G401 (cell line): Measurements from ENCODE around the gene ARFGEF3. TPM values are rescaled to one million over a fixed set of nuclear protein-coding genes. Genes with fewer than 3 reads are reported as not detected.

ENCODE experiments used
- DNase-seq: peaks from one replicate; pipeline ENCODE4 v3.0.0-alpha.2; 2015; ENCODE audit warnings: low spot score
- in situ Hi-C: cut with HindIII; loops from 2 replicates; pipeline ENCODE4 v1.10.0; 2016; ENCODE audit warnings: low sequenced_read_pairs, mixed read lengths
- total RNA-seq: library from RNA; depleted of rRNA; stranded (reverse); fragments of >200 nt; shearing (Covaris generic); gene quantifications from 2 replicates; pipeline ENCODE4 v1.2.3, GENCODE V29; 2014

Gene ARFGEF3
- total RNA-seq, 1 experiment from 2014 or later, result not detected

DNA sequence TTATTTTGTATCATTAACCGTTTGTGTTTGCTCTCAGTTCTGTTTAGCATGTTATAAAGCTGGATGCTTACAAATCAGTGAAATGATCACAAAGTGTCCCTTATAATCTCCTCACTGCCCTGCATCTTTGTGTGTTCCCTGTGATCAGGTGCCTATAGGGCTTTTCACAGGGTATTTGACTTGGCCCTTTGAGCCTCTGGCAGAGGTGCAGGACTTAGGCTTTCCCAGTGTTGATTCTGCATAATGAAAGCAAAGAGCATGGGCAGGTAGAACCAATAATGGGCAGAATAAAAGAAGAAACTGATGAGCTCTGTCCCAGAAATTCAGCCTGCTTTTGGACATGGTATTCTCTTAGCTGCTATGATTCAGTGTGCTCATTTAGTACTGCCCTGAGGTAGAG is 73.5 kb downstream of the ARFGEF3 start:
- DNase-seq, result no peak
- in situ Hi-C loops, result no loop called here

DNA sequence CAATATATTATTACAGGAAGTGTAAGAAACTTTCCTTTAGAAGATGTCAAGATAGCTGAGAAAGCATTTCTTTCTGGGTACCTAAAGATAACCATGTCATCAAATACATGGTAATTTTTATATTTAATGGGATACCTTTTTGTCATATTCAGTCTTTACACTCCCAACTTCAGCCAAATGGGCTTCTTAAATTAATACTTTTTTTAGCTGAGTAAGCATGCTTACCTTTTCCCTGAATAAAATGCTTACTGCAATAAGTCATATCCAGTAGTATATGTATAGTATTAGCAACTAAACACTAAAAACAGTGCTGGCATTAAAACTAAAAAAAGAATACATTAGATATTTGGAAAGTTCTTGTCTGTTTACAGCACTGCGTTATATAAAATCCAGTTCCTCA is 74.0 kb downstream of the ARFGEF3 start:
- in situ Hi-C loops, result no loop called here
- no peak for DNase-seq

DNA sequence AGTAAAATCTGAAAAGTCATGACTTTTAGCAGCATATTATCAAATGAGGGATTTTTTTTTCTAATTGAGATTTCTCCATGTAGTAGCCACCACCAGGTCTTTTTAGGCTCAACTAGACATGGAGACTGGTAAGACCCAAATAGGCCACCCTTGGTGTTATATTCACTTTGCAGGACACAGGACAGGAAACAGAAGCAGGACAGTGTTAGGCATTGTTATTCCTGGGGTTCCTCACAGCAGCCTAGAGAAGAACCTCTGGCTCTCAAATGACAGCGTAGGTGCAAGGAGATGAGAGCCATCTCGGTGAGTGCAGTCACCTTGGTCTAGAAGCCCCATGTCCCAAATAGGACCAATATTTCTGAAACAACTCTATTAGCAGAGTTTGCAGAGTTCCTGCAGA is 75.7 kb downstream of the ARFGEF3 start:
- in situ Hi-C loops, result no loop called here
- DNase-seq, result no peak

DNA sequence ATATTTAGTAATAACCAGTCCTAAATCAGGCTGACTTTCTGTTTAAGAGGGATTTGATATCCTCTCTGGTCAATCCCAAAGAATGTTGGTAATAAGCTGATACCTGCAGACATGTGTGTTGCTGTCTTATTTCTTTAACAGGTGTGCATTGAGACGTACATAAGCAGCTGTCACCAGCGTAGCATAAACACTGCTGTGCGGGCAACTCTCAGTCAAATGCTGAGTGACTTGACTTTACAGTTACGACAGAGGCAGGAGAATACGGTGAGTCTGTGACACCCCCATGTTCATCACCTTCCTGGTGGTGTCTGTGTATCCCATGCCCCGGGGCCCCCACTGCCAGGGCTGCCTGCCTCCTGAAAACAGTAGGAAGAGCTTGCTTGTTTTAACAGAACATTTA is 76.6 kb downstream of the ARFGEF3 start:
- no peak for DNase-seq
- in situ Hi-C loops, result no loop called here

DNA sequence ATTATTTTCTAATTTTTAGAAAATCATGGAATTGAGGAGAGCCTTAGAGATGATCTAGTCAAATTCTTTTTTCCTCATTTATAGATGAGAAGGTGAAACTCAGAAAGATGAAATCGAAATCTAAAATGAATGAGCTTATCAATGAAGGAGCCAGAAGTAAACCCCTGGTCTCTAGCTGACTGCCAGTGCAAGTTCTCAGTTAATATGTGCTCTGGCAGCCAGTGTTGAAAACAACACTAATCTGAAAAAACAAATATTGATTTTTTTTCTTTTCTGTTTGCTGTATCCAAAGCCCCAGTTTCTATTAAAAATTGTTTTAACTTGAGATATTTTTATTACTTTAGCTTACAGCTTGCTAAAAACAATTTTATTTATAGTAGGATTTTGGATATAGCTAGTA is 78.0 kb downstream of the ARFGEF3 start:
- no peak for DNase-seq
- in situ Hi-C loops, result no loop called here

DNA sequence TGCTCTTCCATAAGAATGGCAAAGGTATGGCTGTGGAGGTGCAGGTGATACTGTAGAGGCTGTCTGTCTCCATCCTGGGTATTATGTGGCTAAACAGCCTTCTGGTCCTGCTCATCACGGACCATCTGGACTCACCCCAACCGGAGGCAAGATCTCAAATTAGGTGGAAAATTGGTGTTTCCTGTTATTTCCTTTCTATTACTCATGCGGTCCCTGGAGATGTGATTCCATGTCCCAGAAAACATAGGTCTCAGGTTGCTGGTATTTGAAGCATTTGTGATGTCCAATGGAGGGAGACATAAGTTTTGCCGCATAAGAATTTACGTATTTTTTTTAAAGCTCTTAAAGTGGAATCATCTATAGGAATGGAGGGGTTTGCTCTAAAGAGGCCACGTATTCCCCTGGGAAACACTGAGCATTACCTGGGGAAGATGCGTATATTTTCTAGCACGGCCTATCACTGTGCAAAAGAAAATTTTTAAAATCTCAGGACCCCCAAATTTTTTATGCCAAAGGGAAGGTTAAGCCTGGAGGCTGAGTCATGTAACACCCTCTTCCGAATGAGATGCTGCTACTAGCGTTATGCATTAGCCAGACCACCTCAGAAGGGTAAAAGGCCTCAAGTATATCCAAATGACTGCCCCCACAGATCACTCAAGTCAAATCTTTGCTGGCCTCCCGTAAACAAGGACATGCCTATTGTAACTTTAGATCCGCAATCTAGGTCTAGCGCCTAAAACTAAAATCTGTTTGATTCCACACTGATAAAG is 78.9 kb downstream of the ARFGEF3 start:
- DNase-seq, result peak; percentile 96
- in situ Hi-C loops, result no loop called here

DNA sequence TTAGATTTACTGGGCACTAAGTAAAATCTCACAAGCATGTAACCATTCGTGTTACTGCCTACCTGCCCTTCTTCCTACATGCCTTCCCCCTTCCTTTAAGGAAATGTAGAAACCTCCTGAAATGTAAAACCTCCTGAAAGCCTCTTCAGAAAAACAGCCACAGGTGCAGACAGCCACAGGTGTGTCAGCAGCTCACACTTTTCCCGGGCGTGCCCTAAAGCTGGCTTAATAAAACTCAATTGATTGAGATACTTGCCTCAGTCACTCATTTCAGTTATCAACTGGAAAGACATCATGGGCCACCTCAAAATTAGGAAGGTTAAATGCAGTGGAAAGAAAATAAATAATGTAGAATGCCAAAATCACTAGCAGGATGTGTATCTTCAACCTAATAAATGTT is 79.6 kb downstream of the ARFGEF3 start:
- in situ Hi-C loops, result no loop called here
- DNase-seq, result no peak

DNA sequence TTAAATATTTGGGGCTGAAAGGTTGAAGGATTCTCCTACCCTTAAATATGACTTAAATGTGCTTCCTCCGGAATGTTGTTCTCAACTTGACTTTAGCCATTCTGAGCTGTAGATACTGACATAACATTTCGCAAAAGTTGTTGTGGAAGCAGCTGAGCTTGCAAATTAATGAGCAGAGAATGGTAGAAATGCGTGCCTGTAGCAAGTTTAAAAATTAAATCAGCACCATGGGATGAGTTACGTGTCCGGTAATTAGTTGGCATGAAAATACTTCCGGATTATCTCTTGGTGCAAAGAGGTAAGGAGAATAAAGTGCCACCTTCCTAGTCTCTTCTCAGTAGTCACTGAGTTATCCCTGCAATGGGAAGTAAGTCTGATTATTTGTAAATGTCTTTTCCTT is 80.2 kb downstream of the ARFGEF3 start:
- DNase-seq, result no peak
- in situ Hi-C loops, result no loop called here

DNA sequence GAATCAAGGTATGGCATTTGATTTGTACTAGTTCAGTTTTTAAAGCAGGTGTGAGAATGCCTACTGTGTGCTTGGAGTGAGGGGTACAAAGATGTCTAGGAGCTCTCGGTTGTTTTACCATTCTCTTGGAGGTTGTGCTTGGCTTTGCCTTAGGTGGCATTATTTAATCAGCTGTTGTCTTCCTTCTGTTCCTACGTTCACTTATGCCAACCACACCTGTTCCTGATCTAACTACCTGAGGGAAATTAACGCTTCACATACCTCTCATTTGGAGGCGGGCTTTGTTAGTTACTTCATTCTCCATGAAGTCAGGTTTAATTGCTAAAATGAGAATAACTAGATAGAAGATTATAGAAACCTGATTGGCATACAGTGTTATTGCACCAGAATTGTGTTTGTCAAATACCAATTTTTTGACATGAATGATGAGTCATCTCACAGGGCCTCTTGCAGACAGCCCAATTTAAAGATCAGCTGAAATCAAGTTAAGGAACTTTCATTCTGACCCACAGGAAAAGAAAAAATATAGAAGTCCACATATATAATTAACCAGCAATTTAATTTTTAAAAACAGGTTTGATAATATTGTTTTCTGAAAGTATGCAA is 81.4 kb downstream of the ARFGEF3 start:
- peak; percentile 78 for DNase-seq
- in situ Hi-C loops, result no loop called here

DNA sequence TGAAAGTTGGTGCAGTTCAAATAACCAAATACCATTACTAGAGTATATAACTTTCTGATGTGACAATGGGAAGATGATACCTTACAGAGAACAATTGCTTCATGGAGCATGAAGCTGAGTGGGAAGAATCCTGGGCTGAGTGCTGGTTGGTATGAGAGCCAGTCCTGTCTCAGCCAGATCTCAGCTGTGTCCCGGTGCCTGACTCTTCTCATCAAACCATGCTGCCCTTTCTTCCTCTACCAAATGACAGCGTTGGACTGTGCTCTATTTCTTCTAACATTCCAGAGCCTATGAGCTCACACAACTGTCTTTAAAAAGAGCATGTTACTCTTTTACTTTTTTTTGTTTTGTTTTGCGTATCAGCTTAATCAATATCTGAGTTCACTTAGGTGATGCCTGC is 84.0 kb downstream of the ARFGEF3 start:
- in situ Hi-C loops, result no loop called here

DNA sequence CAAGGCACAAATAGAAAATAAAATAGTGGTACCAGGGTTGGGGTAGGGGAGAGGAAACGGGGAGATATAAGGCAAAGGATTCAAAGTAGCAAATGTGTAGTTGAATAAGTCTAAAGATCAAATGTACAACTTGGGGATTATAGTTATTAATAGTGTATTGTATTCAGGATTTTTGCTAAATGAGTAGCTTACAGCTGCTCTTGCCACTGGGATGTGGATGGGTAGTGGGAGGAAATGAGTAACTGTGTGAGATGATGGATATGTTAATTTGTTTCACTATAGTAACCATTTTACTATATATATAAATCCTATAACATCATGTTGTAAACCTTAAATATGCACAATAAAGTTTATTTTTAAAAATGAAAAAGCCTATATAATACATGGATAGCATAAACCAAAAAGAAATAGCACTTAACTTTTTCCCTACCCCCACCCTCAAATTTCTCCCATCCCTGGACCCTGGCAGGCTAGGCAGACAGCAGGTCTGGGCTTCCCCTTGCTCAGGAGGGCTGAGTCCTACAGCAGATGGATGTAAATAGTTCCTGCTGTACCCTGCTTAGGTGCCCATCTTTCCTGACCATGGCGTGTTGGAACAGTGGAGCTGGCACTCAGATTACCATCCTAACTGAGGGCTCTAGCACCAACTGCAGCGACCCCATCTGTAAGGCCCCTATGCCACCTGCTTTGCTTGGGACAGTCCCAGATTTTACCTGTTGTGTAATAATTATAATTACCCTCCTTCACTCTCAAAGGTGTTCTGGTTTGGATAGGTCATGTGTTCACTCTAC is 85.1 kb downstream of the ARFGEF3 start:
- peak; percentile 90 for DNase-seq
- in situ Hi-C loops, result no loop called here

More for the DNA sequence above, 84.0 kb downstream of the ARFGEF3 start:
- DNase-seq, result peak; percentile 59

DNA sequence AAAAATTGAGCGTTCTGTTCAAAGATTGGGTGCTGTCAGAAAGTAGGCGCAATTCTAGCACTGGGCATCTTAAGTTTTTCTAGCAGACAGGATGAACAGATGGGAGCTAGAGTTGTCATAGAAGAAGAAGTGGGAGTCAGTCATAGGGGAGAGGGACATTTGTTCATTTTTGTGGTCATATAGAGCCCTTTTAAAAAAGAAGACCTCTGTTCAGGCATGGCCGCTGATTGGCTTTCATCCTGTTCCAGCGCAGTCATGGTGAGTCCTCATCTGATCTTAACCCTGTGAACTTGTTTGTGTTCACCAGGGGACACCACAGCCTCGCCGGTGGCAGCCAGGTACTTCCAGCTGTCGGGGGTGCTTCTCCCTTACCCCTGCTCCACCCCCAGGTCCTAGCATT is 86.3 kb downstream of the ARFGEF3 start:
- in situ Hi-C loops, result no loop called here
- DNase-seq, result no peak

DNA sequence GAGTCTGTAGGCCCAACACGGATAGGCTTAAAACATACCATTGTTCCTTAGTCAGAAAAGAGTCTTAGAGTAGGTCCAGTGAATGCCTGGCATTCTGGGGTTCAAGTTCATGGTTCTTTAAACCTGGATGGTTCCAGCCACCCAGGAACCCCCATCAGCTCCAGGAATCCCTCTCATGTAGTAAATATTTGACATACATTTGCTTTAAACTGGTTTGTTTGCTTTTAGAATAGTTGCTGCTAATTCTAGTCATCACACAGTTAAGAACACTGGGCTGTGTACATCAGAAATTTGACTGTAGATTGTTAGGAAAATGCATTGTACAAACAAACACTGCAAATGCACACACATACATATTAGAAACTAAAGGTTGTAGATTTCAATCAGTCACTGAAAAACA is 87.1 kb downstream of the ARFGEF3 start:
- in situ Hi-C loops, result no loop called here
- DNase-seq, result no peak

DNA sequence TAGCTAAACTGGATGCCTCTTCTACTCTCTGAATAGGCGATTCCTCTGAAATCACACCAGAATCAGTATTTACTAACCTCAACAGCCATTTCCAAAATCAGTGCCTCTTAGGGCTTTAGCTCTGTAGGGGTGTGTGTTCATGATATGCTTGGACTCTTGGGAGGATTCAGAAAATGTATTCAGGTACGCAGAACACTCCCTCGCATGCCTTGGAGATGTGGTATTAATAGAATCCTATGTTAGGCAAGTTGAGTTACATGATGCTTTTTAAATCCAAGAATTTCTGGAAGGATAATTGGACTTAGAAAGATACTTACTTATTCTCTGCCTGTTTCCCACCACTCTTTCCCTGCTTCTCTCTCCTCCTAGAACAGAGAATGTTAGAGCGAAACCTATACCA is 88.3 kb downstream of the ARFGEF3 start:
- in situ Hi-C loops, result no loop called here
- DNase-seq, result peak; percentile 44

DNA sequence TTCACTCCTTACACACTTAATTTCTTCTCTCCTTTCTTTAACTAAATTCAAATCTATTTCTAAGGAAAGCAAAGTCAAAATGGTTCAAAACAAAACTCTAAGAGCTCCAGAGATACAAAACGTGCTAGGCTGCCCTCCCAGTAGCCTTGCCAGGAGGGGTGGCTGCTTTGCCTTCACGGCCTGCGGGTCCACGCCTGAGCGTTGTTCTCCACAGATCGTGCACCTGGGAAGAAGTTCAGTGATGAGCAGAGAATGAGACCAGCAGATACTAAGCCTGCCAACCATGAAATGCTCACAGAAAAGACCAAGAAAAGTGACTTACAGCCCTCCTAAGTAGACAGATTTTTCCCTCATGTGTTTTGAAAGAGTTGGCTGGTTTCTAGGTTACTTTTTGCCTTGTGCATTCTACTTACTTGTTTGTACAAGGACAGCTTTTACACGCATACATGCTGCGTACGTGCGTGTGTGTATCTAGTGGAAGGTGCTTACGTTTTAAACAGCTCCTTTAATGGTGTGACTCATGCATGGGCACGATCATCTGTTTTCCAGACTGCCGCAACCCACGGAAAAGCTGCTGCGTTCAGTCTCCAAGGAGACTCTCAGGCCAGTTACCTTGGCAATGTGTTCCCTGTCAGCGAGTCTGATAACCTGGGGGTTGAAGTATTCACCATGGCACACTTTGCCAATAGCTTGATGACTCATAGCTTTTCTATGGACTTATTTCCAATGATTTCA is 88.9 kb downstream of the ARFGEF3 start:
- in situ Hi-C loops, result no loop called here
- peak; percentile 80 for DNase-seq

DNA sequence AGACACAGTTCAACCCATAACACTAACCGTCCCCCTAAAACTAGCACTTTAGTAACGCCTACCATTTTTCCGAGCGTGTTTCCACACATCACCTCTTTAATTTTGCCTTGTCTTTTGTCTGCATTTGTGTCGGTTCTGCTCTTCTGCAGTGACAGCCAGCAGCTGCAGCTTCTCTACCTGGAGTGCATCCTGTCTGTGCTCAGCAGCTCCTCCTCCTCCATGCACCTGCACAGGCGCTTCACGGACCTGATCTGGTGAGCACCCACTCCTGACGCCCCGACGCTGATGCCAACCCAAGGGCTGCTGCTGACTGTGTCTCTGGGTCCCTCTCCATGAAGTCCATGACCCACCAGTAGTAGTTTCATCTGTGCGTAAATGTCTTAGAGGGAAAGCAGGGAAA is 92.0 kb downstream of the ARFGEF3 start:
- DNase-seq, result peak; percentile 34
- in situ Hi-C loops, result no loop called here

DNA sequence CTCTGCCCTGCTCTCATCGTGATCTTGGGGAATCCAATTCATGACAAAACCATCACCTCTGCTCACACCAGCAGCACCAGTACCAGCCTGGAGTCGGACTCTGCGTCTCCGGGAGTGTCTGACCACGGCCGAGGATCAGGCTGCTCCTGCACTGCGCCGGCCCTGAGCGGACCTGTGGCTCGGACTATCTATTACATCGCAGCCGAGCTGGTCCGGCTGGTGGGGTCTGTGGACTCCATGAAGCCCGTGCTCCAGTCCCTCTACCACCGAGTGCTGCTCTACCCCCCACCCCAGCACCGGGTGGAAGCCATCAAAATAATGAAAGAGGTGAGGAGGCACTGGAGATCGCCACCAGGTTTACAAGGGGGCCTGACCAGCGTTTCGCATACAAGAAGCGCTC is 93.7 kb downstream of the ARFGEF3 start:
- no peak for DNase-seq

DNA sequence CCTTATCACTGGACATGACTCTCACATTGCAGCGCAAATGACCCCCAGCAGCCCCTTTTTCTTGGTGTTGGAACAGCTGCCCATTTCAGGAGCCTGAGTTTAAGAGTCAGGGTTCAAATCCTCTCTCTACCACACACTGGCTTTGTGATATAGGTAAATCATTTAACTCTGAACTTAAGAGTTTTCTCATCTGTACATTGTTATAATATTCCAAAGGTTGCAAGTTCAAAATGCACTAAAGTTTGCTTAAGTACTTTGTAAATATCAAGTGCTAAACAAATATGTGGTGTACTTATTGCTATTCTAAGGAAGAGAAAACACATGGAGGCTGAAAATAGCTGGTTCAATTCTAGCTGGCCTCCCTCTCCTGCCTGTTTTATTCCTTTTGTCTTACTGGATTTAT is 95.9 kb downstream of the ARFGEF3 start:
- in situ Hi-C loops, result no loop called here
- no peak for DNase-seq

More for the DNA sequence above, 93.7 kb downstream of the ARFGEF3 start:
- in situ Hi-C loops, result no loop called here

DNA sequence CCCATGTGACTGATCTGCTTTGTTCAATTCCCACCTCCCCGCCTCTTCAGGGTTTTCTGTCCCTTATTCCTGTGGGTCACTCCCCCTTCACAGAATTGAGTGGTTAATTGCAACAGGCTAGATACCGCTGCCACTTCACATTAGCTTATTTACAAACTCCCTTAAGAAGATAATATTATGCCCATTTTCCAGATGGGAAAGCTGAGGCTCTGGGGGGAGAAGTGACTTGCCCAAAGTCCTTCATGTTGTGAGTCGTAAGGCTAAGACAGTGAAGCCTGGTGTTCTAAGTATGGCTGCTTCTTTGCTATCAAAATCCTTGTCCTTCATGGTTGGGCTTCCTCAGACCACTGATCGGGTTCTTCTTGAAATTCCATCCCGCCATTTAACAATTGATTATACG is 96.5 kb downstream of the ARFGEF3 start:
- in situ Hi-C loops, result no loop called here
- DNase-seq, result no peak

DNA sequence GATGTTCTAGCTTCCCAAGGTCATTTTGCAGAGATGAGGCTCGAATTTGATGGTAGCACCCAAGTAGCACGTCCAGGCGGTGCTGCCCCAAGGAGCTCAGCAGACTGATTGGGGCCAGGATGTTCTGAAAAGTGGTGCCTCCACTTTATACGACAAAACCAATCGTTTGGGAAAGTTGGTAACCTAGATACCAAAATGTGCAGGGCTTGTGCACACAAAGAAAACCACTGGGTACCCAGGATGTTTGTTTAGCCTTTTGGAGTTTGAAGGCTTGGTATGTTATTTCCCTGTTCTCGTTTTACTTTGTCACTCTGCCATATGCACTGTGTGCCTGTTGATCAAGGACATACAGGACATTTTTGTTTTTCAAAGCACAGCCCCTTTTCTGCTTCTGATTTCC is 97.3 kb downstream of the ARFGEF3 start:
- DNase-seq, result no peak
- in situ Hi-C loops, result no loop called here
